KOPT-K1 (cell line): ENCODE results near the gene MECP2.
A peak's percentile ranks its signal among the peaks of the same experiment; 100 is the strongest.

ENCODE experiments used
- H3K27ac ChIP-seq: fragments of 200-600 bp; sonication (generic); 2 replicates; pipeline ENCODE4 v1.5.1; 2016; ENCODE audit warnings: antibody characterized with exemption, mild to moderate bottlenecking, low read depth, low read length; ENCODE audit not compliant: poor library complexity, severe bottlenecking
- H3K36me3 ChIP-seq: fragments of 200-600 bp; sonication (generic); 2 replicates; pipeline ENCODE4 v1.5.1; 2017; ENCODE audit warnings: antibody characterized with exemption, mild to moderate bottlenecking, low read length, moderate library complexity; ENCODE audit not compliant: insufficient read depth
- H3K9me3 ChIP-seq: fragments of 200-600 bp; sonication (generic); 2 replicates; pipeline ENCODE4 v1.5.1; 2017; ENCODE audit warnings: antibody characterized with exemption, low read length, mild to moderate bottlenecking; ENCODE audit not compliant: insufficient read depth, poor library complexity, severe bottlenecking

MECP2 gene

GRCh38 chrX:154123241-154124219 is 26.0 kb upstream of the MECP2 start:
- H3K9me3 ChIP-seq, result no peaks in the 10 kb centered on the region
- H3K27ac ChIP-seq, result peak overlapping the region; percentile 9
- no peaks in the 10 kb centered on the region for H3K36me3 ChIP-seq

GRCh38 chrX:154121961-154122360 is 24.4 kb upstream of the MECP2 start:
- no peak overlapping the region for H3K27ac ChIP-seq
- H3K36me3 ChIP-seq, result no peaks in the 10 kb centered on the region
- no peaks in the 10 kb centered on the region for H3K9me3 ChIP-seq

GRCh38 chrX:154121207-154121606 is 23.7 kb upstream of the MECP2 start:
- H3K27ac ChIP-seq, result no peak overlapping the region
- H3K9me3 ChIP-seq, result no peaks in the 10 kb centered on the region
- H3K36me3 ChIP-seq, result no peaks in the 10 kb centered on the region

DNA sequence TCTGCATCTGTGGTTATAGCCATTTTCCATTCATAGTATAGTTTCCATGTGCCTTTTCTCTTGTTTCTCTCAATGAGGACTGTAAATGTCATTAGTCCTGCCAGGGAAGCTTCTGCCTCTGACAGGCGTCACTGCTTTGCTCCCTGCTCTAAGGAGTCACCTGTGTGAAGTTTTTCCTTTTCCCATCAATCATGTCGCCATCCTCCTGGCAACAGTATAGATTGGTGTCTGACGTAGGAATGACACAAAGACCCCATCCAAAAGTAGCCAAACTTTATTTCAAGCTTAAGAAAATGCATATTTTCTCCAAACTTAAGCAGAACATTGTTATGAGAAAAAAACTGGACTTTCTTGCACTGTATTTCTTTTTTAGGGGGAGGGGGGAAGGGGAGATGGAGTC is 23.1 kb upstream of the MECP2 start:
- Histone ChIP-seq H3K36me3 (no peaks in the 10 kb centered on the region), H3K27ac (no peak overlapping the region), H3K9me3 (no peaks in the 10 kb centered on the region)

DNA sequence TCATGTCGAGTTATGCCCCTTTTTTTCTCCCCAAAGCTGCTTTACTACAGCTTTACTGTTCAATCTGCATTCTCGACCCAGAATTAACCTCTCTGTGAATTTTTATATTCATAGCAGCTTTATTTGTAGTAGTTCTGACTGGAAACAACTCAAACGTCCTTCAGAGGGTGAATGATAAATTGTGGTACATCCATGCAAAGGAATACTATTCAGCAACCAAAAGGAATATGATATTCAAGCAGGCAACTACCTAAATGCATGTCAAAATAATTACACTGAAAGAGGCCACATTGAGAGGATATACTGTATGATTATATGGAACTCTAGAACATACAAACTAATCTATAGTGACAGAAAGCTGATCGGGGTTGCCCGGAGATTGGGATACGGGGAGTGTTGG is 20.0 kb upstream of the MECP2 start:
- Histone ChIP-seq H3K36me3 (no peaks in the 10 kb centered on the region), H3K9me3 (no peaks in the 10 kb centered on the region), H3K27ac (no peak overlapping the region)

DNA sequence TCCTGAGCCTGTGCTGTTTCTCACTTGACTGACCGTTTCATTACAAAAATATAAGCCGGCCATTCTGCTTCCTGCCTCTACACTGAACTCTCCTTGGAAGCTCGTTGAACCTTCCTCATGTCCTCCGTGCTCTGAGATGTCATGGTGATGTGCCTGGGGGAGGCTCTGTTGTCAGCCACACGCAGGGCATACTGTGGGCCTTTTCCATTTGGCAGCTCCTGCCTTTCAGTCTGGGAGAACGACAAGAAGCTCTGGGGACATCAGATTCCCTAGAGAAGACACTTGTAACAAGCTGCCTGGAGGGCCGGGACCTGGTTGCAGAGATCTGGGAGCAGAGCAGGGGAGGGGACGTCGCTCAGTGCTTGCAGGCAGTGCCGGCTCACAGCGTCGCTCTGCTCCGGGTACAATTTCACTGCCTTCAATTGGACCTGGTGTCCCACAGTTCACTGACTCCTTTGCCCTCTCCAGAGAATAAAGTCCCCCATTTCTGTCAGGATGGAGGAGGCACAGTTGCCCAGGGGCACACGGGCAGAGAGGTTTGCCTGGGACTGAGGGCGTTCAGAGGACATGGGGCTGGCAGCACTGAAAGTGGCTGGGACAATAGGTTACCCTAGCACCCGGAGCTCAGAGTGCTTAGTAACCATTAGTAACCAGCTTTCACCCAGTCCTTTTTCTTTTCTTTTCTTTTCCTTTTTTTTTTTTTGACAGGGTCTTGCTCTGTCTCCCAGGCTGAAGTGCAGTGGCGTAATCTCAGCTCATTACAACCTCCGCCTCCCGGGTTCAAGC is 19.1 kb upstream of the MECP2 start:
- no peaks in the 10 kb centered on the region for H3K36me3 ChIP-seq
- no peak overlapping the region for H3K27ac ChIP-seq
- no peaks in the 10 kb centered on the region for H3K9me3 ChIP-seq

GRCh38 chrX:154115750-154116149 is 18.2 kb upstream of the MECP2 start:
- Histone ChIP-seq H3K36me3 (no peaks in the 10 kb centered on the region), H3K9me3 (no peaks in the 10 kb centered on the region), H3K27ac (no peak overlapping the region)

DNA sequence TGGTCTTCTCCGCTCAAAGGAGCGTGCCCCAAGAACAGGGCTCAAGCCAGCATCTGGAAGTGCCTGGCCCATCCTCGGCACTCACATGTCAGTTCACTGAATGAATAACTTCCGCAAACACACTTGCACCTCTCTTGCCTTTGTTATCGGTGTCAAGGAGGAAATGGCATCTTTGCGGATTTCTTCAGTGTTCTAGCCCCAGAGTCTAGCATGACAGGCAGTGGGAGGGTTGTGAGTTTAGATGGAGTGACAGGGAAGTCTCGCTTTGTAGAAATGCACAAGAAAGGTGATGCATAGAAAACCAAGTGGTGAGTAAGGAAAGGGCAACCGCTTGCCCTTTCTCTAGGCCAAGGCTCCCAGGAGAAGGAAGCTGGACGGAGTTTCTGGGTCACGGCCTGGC is 17.6 kb upstream of the MECP2 start:
- no peaks in the 10 kb centered on the region for H3K36me3 ChIP-seq
- no peak overlapping the region for H3K27ac ChIP-seq
- H3K9me3 ChIP-seq, result no peaks in the 10 kb centered on the region

DNA sequence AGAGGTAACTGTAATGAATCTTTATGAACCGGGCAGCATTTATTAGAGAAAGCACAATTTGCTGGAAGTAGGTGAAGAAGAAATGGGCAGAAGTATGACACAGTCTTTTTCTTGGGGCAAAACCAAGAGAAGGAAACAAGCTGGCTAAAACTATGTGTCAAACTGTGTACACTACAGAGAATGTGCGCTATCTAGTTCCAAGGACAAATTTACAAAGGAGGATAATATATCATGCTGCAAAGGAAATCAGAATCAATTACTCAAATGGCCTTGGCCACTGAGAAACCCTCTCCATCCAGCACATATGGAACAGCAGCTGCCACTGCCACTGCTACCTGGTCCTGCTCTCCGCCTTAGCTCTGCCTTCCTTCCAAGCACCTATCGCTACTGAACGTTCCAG is 17.1 kb upstream of the MECP2 start:
- Histone ChIP-seq H3K9me3 (no peaks in the 10 kb centered on the region), H3K36me3 (no peaks in the 10 kb centered on the region), H3K27ac (no peak overlapping the region)

DNA sequence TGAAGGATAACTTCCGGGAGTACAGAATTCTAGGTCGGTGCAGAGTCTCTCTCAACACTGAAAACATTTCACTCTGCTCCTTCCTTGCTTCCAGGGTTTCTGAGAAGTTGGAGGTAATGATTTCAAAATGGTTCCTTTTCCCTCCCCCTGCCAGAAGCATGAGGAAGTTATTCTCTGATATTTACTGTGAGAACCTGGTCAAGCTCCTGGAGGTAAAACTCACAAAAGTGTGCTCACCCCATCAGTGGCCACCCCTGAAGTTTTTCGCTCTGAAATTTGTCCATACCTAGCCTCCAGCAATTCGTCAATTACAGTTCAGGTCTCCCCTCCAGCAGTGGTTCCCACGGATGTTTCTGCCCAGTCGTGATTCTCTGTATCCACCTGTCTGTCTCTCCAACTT is 16.2 kb upstream of the MECP2 start:
- Histone ChIP-seq H3K9me3 (no peaks in the 10 kb centered on the region), H3K36me3 (no peaks in the 10 kb centered on the region), H3K27ac (no peak overlapping the region)

DNA sequence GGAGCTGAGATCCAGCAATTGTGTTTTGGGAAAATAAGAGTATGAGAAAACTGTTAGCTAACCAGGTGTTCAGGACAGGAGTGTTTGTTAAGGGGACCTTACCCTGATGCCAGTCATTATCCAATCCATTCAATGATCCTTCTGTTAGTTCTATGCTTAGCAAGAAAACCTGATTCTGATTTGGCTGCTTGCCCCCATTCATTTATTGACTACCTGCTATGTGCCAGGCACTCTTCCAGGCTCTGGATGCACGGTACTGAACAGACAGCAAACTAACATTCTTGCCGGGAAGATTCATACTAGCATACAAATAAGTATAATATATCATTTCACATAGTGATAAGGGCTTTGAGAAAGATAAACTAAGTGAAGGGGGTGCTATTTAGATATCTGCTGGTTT is 1.0 kb upstream of the MECP2 start:
- Histone ChIP-seq H3K27ac (peak overlapping the region; percentile 86), H3K36me3 (no peaks in the 10 kb centered on the region), H3K9me3 (no peaks in the 10 kb centered on the region)

DNA sequence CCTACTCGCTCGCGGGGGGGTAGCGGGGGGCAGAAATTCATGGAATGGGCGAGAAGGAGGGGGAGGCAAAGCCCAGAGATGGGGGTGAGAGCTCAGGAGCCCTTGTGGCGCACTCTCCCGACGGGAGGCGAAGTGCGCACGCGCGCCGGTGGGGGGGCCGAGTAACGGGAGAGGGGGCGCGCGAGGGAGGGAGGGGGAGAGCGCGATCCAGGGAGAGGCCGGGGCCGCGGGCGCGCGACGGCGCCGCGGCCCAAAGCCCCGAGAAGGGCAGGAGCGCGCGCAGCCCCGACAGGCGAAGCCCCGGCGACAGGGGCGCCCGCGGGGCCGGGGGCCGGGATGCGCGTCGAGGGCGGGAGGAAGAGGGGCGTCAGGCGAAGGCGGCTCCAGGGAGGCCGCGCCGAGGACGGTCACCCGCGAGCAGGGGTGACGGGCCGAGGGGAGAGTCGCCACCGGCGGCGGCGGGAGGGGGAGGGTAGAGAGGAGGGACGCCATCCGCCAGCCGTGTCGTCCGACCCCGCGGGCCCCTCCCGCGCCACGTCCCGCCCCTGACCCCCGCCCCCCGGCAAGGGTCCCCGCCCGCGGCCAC is 421 bp downstream of the MECP2 start:
- peak overlapping the region; percentile 86 for H3K27ac ChIP-seq
- H3K36me3 ChIP-seq, result no peaks in the 10 kb centered on the region
- H3K9me3 ChIP-seq, result no peaks in the 10 kb centered on the region

GRCh38 chrX:154096140-154097002 is 1.1 kb downstream of the MECP2 start:
- Histone ChIP-seq H3K9me3 (no peaks in the 10 kb centered on the region), H3K27ac (peak overlapping the region; percentile 86), H3K36me3 (peaks cover 3% of the 10 kb centered on the region; the same call in 1 of the 2 replicates)

GRCh38 chrX:154094833-154095232 is 2.7 kb downstream of the MECP2 start:
- Histone ChIP-seq H3K36me3 (peaks cover 11% of the 10 kb centered on the region; the same call in 1 of the 2 replicates), H3K9me3 (no peaks in the 10 kb centered on the region), H3K27ac (peak overlapping the region; percentile 86)
